B cell (primary cell): ENCODE data around the gene NONO. TPM values are rescaled to one million over a fixed set of nuclear protein-coding genes. Genes with fewer than 3 reads are reported as not detected.

ENCODE experiments used
- ATAC-seq: fragments of 200-7000 bp; cut with Tn5 transposase; one replicate; pipeline ENCODE4 v1.10.0; 2021; ENCODE audit warnings: low read depth, mild to moderate bottlenecking, moderate number of reproducible peaks, moderate library complexity
- CTCF ChIA-PET: fragments of 350-600 bp; sonication (Branson Sonifier 250); formaldehyde crosslinking; loops from one replicate; lab custom pipeline; 2021; ENCODE audit warnings: antibody characterized with exemption, inconsistent platforms; lab: Charles Lee
- POLR2A ChIA-PET: fragments of 350-600 bp; sonication (Branson Sonifier 250); formaldehyde crosslinking; loops from one replicate; lab custom pipeline; 2021; ENCODE audit warnings: antibody characterized with exemption; lab: Charles Lee
- DNase-seq: peaks from one replicate; pipeline ENCODE4 v3.0.0; 2013
- H2AFZ ChIP-seq: 2 replicates; pipeline ENCODE4 v1.6.1; 2012; ENCODE audit warnings: mild to moderate bottlenecking, low read depth, low read length; ENCODE audit not compliant: insufficient read depth, poor library complexity, severe bottlenecking
- H3K27ac ChIP-seq, 2 donors: 1 replicate in 1 of 2; 2 replicates in 1 of 2; pipeline ENCODE4 v1.5.1; 2012 to 2013; ENCODE audit warnings: low read length in 2 of 2, mild to moderate bottlenecking in 2 of 2, moderate library complexity in 1 of 2
- H3K27me3 ChIP-seq, 4 experiments: fragments of 200-600 bp in 1 of 4; sonication (generic) in 1 of 4; replicated peaks in 1 of 4; 1 replicate in 2 of 4; 2 replicates in 2 of 4; pipeline versions ENCODE4 v1.6.1 to v1.7.0; 2013 to 2016; ENCODE audit warnings: low read length in 3 of 4, mild to moderate bottlenecking in 2 of 4, mixed read lengths in 1 of 4, moderate library complexity in 1 of 4; ENCODE audit not compliant: insufficient read depth in 4 of 4, control insufficient read depth in 3 of 4; ENCODE audit errors: control extremely low read depth in 1 of 4
- H3K36me3 ChIP-seq, 2 experiments: replicated peaks in 1 of 2; 1 replicate in 1 of 2; 2 replicates in 1 of 2; pipeline versions ENCODE4 v1.6.1 to v1.7.1; 2013; ENCODE audit warnings: low read length in 1 of 2; ENCODE audit not compliant: insufficient read depth in 2 of 2, control insufficient read depth in 1 of 2; ENCODE audit errors: control extremely low read depth in 1 of 2, extremely low read depth in 1 of 2
- H3K4me1 ChIP-seq, 2 donors: fragments of 200-600 bp in 1 of 2; sonication (generic) in 1 of 2; 1 replicate in 1 of 2; 2 replicates in 1 of 2; pipeline versions ENCODE4 v1.5.1 to v1.6.1; 2013 to 2017; ENCODE audit warnings: low read length in 2 of 2; ENCODE audit not compliant: control insufficient read depth in 2 of 2, insufficient read depth in 2 of 2
- H3K4me2 ChIP-seq: replicated peaks from 2 replicates; pipeline ENCODE3; 2012; ENCODE audit warnings: mild to moderate bottlenecking, low read depth, low read length; ENCODE audit not compliant: poor library complexity, severe bottlenecking
- H3K4me3 ChIP-seq, 5 experiments: fragments of 200-600 bp in 1 of 5; sonication (generic) in 1 of 5; 1 replicate in 3 of 5; 2 replicates in 2 of 5; pipeline versions ENCODE4 v1.5.1 to v1.7.0; 2011 to 2016; ENCODE audit warnings: low read length in 4 of 5, mild to moderate bottlenecking in 4 of 5, low read depth in 2 of 5, control low read depth in 1 of 5, moderate library complexity in 1 of 5; ENCODE audit not compliant: insufficient read depth in 1 of 5; ENCODE audit errors: control extremely low read depth in 1 of 5, extremely low read depth in 1 of 5
- H3K79me2 ChIP-seq: fragments of 200-600 bp; sonication (generic); one replicate; pipeline ENCODE4 v1.6.0; 2016; ENCODE audit warnings: low read length; ENCODE audit not compliant: control insufficient read depth, insufficient read depth
- H3K9ac ChIP-seq: fragments of 200-600 bp; sonication (generic); 2 replicates; pipeline ENCODE4 v1.6.1; 2017; ENCODE audit warnings: mild to moderate bottlenecking, low read length, moderate library complexity
- H3K9me3 ChIP-seq, 3 donors: one replicate each; pipeline versions ENCODE4 v1.6.1 to v1.7.1; 2013; ENCODE audit warnings: low read length in 2 of 3; ENCODE audit not compliant: control insufficient read depth in 2 of 3, insufficient read depth in 1 of 3; ENCODE audit errors: control extremely low read depth in 1 of 3
- H4K20me1 ChIP-seq: 2 replicates; pipeline ENCODE4 v1.6.0; 2012; ENCODE audit warnings: mild to moderate bottlenecking, low read length; ENCODE audit not compliant: insufficient read depth, control insufficient read depth, poor library complexity, severe bottlenecking
- H3K27ac Mint-ChIP-seq: one replicate; pipeline ENCODE4 v1.8.0; 2021; ENCODE audit warnings: mixed read lengths
- H3K27me3 Mint-ChIP-seq: one replicate; pipeline ENCODE4 v1.8.0; 2021; ENCODE audit warnings: mixed read lengths
- H3K4me1 Mint-ChIP-seq: one replicate; pipeline ENCODE4 v1.8.0; 2021; ENCODE audit warnings: mixed read lengths
- H3K4me3 Mint-ChIP-seq: one replicate; pipeline ENCODE4 v1.8.0; 2021; ENCODE audit warnings: mixed read lengths
- H3K9me3 Mint-ChIP-seq: one replicate; pipeline ENCODE4 v1.8.0; 2022; ENCODE audit warnings: mixed read lengths; ENCODE audit not compliant: insufficient read depth
- CTCF ChIP-seq: fragments of 200-600 bp; IDR thresholded peaks from one replicate; pipeline ENCODE4 v1.8.0; 2022; ENCODE audit warnings: antibody characterized with exemption, mild to moderate bottlenecking
- EZH2 ChIP-seq: IDR thresholded peaks from 2 replicates; pipeline ENCODE4 v1.6.1; 2012; ENCODE audit warnings: borderline replicate concordance, low read depth, mild to moderate bottlenecking, moderate library complexity, low read length; ENCODE audit not compliant: insufficient read depth, poor library complexity, severe bottlenecking
- WGBS: methylation state at CpG from one replicate; pipeline ENCODE4 v1.1.5; 2013; ENCODE audit warnings: missing lambda C conversion rate; ENCODE audit not compliant: insufficient coverage; 5-methylcytosine and 5-hydroxymethylcytosine counted together
- intact Hi-C: fragments of 100-400 bp; cut with micrococcal nuclease; formaldehyde crosslinking; loops from one replicate; pipeline ENCODE4 v1.10.0; 2022
- polyA plus RNA-seq: library from polyadenylated mRNA; depleted of rRNA; stranded (reverse); fragments of >200 nt; gene quantifications from 2 replicates; pipeline ENCODE4 v1.2.3, GENCODE V29; 2012
- total RNA-seq, 2 donors: library from RNA; stranded (reverse); fragments of 120-200 nt in 1 of 2; gene quantifications; 1 replicate in 1 of 2; 2 replicates in 1 of 2; pipeline versions ENCODE4 v1.2.3 to v1.2.4, GENCODE V29; 2013 to 2022

Gene NONO
- total and polyA plus RNA-seq, 2 donors (not counting 1 experiment from before 2014, with no cell fraction given) = 112 to 286 TPM

GRCh38 chrX:71244359-71245128 is 38.9 kb upstream of the NONO start:
- 100% methylated on average over 1 of the region's 9 CpGs for WGBS
- intact Hi-C loops = no loop called here

More at GRCh38 chrX:71244359-71245128, 38.9 kb upstream of the NONO start:
- no peak for DNase-seq
- Histone ChIP-seq H3K79me2 (no peaks in the 10 kb centered on the region), H3K27ac (no peak overlapping the region), H3K9me3 (no peaks in the 10 kb centered on the region), H2AFZ (no peak overlapping the region), H3K4me1 (no peaks in the 10 kb centered on the region), H3K27me3 (no peaks in the 10 kb centered on the region), H3K36me3 (peaks cover 3 to 45% of the 10 kb centered on the region in 2 experiments), H3K4me3 (no peak overlapping the region), H4K20me1 (no peaks in the 10 kb centered on the region), H3K9ac (no peak overlapping the region), H3K4me2 (no peak overlapping the region)
- POLR2A ChIA-PET = no interaction called here
- no peaks in the 10 kb centered on the region for H3K4me1 Mint-ChIP-seq
- H3K4me3 Mint-ChIP-seq = no peak overlapping the region
- no peak for TF ChIP-seq EZH2
- TF ChIP-seq CTCF = no peak
- H3K9me3 Mint-ChIP-seq = no peaks in the 10 kb centered on the region
- CTCF ChIA-PET = no interaction called here
- H3K27me3 Mint-ChIP-seq = no peaks in the 10 kb centered on the region
- no peak overlapping the region for H3K27ac Mint-ChIP-seq
- no peak for ATAC-seq
